ENCODE results near the gene CCDC127. TPM values are rescaled to one million over a fixed set of nuclear protein-coding genes. Genes with fewer than 3 reads are reported as not detected.
"Not testable (repeated sequence)": the region's sequence is repeated elsewhere in the genome, so short reads cannot be mapped to it uniquely, and the experiment has no call there.

Gene CCDC127
- total RNA-seq, 4 donors from 2014 or later = 4.4 to 5.2 (median 4.8) TPM

GRCh38 chr5:166441-167372 lies 51.2 kb downstream of the CCDC127 start:
- intact Hi-C loops (cut with DNase I) = no loop called here
- Histone ChIP-seq H3K9me3 (no peaks in the 10 kb centered on the region), H3K27me3 (no peaks in the 10 kb centered on the region), H3K27ac (no peak overlapping the region), H3K4me1 (peaks cover 0 to 18% of the 10 kb centered on the region in 2 donors), H3K4me3 (replicated peaks in 1 of 3) (no peak overlapping the region), H3K36me3 (no peaks in the 10 kb centered on the region)
- WGBS, 2 donors = 83 to 95% methylated on average over 17 to 20 of the region's 27 CpGs
- TF ChIP-seq POLR2A (IDR thresholded peaks at IDR 0.05) = no peak
- TF ChIP-seq, protein P1, sequence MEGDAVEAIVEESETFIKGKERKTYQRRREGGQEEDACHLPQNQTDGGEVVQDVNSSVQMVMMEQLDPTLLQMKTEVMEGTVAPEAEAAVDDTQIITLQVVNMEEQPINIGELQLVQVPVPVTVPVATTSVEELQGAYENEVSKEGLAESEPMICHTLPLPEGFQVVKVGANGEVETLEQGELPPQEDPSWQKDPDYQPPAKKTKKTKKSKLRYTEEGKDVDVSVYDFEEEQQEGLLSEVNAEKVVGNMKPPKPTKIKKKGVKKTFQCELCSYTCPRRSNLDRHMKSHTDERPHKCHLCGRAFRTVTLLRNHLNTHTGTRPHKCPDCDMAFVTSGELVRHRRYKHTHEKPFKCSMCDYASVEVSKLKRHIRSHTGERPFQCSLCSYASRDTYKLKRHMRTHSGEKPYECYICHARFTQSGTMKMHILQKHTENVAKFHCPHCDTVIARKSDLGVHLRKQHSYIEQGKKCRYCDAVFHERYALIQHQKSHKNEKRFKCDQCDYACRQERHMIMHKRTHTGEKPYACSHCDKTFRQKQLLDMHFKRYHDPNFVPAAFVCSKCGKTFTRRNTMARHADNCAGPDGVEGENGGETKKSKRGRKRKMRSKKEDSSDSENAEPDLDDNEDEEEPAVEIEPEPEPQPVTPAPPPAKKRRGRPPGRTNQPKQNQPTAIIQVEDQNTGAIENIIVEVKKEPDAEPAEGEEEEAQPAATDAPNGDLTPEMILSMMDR (IDR thresholded peaks at IDR 0.05) = no peak
- DNase-seq = no peak

DNA sequence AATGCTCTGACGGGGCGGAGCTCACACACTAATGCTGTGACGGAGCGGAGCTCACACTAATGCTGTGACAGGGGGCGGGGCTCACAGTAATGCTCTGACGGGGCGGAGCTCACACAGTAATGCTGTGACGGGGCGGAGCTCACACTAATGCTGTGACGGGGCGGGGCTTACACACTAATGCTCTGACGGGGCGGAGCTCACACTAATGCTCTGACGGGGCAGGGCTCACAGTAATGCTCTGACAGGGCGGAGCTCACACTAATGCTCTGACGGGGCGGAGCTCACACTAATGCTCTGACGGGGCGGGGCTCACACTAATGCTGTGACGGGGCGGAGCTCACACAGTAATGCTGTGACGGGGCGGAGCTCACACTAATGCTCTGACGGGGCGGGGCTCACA lies 53.2 kb downstream of the CCDC127 start:
- H3K4me3 ChIP-seq (replicated peaks in 1 of 3); H3K36me3 ChIP-seq; intact Hi-C loops (cut with DNase I); H3K9me3 ChIP-seq; DNase-seq; H3K27me3 ChIP-seq; H3K27ac ChIP-seq: not testable (repeated sequence)
- WGBS, 2 donors = 91 to 94% methylated on average over 4 to 13 of the region's 25 CpGs
- peaks cover 0 to 10% of the 10 kb centered on the region in 2 donors for H3K4me1 ChIP-seq

DNA sequence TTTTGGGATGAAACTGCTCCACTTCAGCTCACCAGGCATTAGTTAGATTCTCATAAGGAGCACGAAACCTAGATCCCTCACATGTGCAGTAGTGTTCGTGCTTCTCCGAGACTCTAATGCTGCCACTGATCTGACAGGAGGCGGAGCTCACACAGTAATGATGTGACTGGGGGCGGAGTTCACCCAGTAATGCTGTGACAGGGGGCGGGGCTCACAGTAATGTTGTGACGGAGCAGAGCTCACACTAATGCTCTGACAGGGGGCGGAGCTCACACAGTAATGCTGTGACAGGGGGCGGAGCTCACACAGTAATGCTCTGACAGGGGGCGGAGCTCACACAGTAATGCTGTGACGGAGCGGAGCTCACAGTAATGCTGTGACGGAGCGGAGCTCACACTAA lies 53.7 kb downstream of the CCDC127 start:
- TF ChIP-seq, protein P1 (IDR thresholded peaks at IDR 0.05) = no peak
- TF ChIP-seq POLR2A (IDR thresholded peaks at IDR 0.05) = no peak
- Histone ChIP-seq H3K4me1 (peaks cover 0 to 7% of the 10 kb centered on the region in 2 donors), H3K4me3 (replicated peaks in 1 of 3) (no peak overlapping the region), H3K36me3 (no peaks in the 10 kb centered on the region), H3K9me3 (no peaks in the 10 kb centered on the region), H3K27me3 (no peaks in the 10 kb centered on the region), H3K27ac (no peak overlapping the region)
- 85 to 87% methylated on average over 13 to 14 of the region's 14 CpGs for WGBS, 2 donors
- intact Hi-C loops (cut with DNase I) = no loop called here
- no peak for DNase-seq

DNA sequence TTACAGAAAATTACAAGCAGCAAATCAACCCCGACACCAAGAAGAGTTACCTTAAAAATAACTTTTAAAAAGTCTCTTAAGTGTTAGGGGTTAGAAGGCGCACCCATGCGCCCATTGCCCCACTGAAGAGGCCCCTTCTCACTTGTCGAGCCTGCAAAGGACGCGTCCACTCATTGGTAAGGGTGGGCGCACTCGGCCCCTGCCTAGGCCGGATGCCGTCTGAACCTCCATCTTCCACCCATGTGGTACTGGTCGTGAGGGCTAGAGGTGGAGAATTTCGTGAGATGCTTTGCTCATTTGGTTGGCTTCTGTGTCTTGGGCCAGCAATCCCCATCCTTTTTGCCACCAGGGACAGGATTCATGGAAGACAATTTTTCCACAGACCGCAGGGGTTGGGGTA lies 54.1 kb downstream of the CCDC127 start:
- DNase-seq = no peak
- H3K4me3 ChIP-seq (replicated peaks in 1 of 3) = no peak overlapping the region
- WGBS, 2 donors = 85 to 89% methylated on average over 13 of the region's 13 CpGs
- H3K9me3 ChIP-seq = no peaks in the 10 kb centered on the region
- H3K36me3 ChIP-seq = no peaks in the 10 kb centered on the region
- no peaks in the 10 kb centered on the region for H3K27me3 ChIP-seq
- TF ChIP-seq, protein P1 (IDR thresholded peaks at IDR 0.05) = no peak
- no peak for TF ChIP-seq POLR2A (IDR thresholded peaks at IDR 0.05)
- H3K27ac ChIP-seq = no peak overlapping the region
- intact Hi-C loops (cut with DNase I) = no loop called here
- H3K4me1 ChIP-seq = peaks cover 0 to 7% of the 10 kb centered on the region in 2 donors

DNA sequence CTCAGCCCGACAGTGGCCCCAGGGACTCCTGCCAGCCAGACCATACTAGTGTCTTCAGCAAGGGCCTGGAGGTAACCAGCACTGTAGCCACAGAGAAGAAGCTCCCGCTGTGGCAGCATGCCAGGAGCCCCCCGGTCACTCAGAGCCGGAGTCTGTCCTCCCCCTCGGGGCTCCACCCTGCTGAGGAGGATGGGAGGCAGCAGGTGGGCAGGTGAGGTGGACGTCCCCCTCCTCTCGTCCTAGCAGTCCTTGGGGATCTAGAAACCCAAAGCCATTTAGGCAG lies 54.7 kb downstream of the CCDC127 start:
- no peaks in the 10 kb centered on the region for H3K36me3 ChIP-seq
- H3K27me3 ChIP-seq = no peaks in the 10 kb centered on the region
- H3K4me1 ChIP-seq = peaks cover 0 to 4% of the 10 kb centered on the region in 2 donors
- H3K9me3 ChIP-seq = no peaks in the 10 kb centered on the region
- no peak for DNase-seq
- TF ChIP-seq, protein P1 (IDR thresholded peaks at IDR 0.05) = no peak
- TF ChIP-seq POLR2A (IDR thresholded peaks at IDR 0.05) = no peak
- H3K27ac ChIP-seq = no peak overlapping the region
- H3K4me3 ChIP-seq (replicated peaks in 1 of 3) = no peak overlapping the region
- intact Hi-C loops (cut with DNase I) = no loop called here
- 91% methylated on average over 7 of the region's 7 CpGs for WGBS, 2 donors
